Measurements from ENCODE around the gene CDT1.

Gene CDT1

DNA sequence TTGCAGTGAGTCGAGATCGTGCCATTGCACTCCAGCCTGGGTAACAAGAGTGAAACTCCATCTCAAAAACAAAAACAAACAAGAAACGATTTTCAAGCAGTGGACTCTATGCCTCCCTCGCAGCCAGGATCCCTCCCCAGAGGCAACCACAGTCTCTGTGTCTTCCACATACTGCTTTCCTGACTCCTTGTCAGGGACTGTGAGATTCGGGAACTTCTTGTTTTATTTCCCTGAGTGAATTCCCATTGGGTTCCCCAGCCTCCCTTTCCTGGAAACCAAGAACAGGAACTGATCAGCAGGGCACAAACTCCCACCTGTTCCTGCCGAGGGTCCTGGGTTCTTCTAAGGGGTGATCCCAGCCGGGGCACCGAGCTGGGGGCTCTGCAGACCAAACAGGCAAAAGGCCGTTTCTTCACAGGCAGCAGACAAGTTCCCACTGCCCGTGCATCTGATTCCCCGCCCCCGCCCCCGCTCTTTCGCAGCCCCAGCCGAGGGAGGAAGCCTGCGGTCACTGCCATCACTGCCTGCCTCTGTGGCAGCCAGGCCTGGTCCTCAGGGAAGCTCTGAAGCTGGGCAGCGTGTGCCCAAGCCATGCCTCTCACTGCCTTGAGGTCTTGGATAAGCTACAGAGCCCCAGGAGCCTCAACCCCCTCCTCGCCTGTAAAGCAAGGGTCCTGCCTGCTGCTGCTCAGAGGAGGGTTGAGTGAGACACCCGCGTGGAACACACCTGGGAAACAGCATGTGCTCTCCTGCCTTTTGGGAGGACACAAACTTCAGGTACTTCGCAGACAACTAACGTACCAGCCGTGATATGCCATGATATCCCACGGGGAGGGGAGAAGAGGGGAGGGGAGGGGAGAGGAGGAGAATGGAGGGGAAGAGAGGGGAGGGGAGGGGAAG is 13.0 kb upstream of the CDT1 start:
- peak; percentile 97 for DNase-seq (ENCODE audit: low read depth)
- TF ChIP-seq, protein P1, sequence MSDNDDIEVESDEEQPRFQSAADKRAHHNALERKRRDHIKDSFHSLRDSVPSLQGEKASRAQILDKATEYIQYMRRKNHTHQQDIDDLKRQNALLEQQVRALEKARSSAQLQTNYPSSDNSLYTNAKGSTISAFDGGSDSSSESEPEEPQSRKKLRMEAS (IDR thresholded peaks at IDR 0.05; ENCODE audit: low read depth, low read length) = peak; percentile 72
- TF ChIP-seq, protein P2, sequence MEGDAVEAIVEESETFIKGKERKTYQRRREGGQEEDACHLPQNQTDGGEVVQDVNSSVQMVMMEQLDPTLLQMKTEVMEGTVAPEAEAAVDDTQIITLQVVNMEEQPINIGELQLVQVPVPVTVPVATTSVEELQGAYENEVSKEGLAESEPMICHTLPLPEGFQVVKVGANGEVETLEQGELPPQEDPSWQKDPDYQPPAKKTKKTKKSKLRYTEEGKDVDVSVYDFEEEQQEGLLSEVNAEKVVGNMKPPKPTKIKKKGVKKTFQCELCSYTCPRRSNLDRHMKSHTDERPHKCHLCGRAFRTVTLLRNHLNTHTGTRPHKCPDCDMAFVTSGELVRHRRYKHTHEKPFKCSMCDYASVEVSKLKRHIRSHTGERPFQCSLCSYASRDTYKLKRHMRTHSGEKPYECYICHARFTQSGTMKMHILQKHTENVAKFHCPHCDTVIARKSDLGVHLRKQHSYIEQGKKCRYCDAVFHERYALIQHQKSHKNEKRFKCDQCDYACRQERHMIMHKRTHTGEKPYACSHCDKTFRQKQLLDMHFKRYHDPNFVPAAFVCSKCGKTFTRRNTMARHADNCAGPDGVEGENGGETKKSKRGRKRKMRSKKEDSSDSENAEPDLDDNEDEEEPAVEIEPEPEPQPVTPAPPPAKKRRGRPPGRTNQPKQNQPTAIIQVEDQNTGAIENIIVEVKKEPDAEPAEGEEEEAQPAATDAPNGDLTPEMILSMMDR (IDR thresholded peaks at IDR 0.05; ENCODE audit: low read depth, low read length) = no peak
- TF ChIP-seq MYC (IDR thresholded peaks at IDR 0.05; ENCODE audit: low read depth, low read length) (no peak; the same call in 1 of the 2 replicates), POLR2A (IDR thresholded peaks at IDR 0.05; ENCODE audit: extremely low read depth, insufficient read length) (peak; percentile 47)
- peak overlapping the region; percentile 83 for H3K4me3 ChIP-seq (ENCODE audit: low read depth, low read length)

DNA sequence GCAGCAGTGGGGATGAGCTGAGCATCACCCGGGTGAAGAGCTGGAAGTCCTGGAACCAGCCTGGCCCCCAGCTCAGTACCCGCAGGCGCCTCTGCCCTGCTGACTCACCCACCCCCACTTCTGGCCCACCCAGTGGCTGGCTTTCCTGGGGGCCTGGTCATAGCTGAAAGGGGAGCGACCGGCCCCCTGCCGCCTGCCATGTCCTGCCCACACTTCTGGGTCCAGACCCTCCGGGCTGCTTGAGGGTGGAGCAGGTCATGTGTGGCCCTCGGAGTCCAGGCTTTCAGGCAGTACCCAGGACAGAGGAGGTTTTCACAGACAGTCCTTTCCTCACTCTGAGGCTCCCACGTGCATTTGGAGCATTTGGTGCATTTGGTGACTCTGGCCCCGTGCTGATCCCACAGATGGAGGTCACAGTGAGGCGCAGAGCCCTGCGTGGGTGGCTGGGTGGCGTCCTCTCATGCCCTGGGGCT is 11.5 kb upstream of the CDT1 start:
- peak overlapping the region; percentile 83 for H3K4me3 ChIP-seq (ENCODE audit: low read depth, low read length)
- DNase-seq (ENCODE audit: low read depth) = peak; percentile 96
- TF ChIP-seq, protein P1 (IDR thresholded peaks at IDR 0.05; ENCODE audit: low read depth, low read length) = peak; percentile 76
- TF ChIP-seq MYC (IDR thresholded peaks at IDR 0.05; ENCODE audit: low read depth, low read length) (no peak), POLR2A (IDR thresholded peaks at IDR 0.05; ENCODE audit: extremely low read depth, insufficient read length) (peak; percentile 21)

GRCh38 chr16:88792668-88793250 is 10.8 kb upstream of the CDT1 start:
- peak; percentile 45 for DNase-seq (ENCODE audit: low read depth)
- peak overlapping the region; percentile 83 for H3K4me3 ChIP-seq (ENCODE audit: low read depth, low read length)
- TF ChIP-seq MYC (IDR thresholded peaks at IDR 0.05; ENCODE audit: low read depth, low read length) = no peak; the same call in 1 of the 2 replicates
- TF ChIP-seq, protein P2 (IDR thresholded peaks at IDR 0.05; ENCODE audit: low read depth, low read length) = no peak
- TF ChIP-seq, protein P1 (IDR thresholded peaks at IDR 0.05; ENCODE audit: low read depth, low read length) = no peak
- TF ChIP-seq POLR2A (IDR thresholded peaks at IDR 0.05; ENCODE audit: extremely low read depth, insufficient read length) = no peak

DNA sequence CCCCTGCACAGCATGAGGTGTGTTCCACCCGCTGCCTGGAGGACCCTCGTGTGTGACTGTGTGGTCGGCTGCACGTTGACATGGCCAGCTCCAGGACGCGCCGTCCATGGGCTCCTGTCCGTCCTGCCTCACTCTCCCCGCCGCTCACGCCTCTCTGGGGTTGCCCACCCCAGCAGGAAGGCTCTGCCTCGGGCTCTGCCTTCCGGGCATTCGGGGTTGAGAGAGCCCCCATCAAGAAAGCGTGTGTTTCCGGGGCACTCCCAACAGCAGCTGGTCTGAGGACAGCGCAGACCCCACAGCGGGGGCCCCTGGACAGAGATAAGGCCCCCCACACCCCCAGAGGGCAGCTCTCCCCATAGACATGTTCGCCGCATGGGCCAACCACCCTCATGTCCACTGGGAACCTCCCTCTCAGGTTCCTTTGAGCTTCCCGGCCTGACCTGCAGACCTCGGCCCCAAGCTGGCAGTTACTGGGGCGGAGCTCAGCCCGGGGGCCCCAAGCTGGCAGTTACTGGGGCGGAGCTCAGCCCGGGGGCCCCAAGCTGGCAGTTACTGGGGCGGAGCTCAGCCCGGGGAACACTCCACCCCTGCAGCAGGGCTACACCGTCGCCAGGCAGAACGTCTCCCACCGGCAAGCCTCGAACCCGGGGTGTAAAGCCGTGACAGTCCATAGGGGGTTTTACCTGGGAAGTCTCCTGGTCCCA is 10.2 kb upstream of the CDT1 start:
- DNase-seq (ENCODE audit: low read depth) = peak; percentile 93
- peak overlapping the region; percentile 63 for H3K4me3 ChIP-seq (ENCODE audit: low read depth, low read length)
- TF ChIP-seq MYC (IDR thresholded peaks at IDR 0.05; ENCODE audit: low read depth, low read length) (peak; percentile 80), POLR2A (IDR thresholded peaks at IDR 0.05; ENCODE audit: extremely low read depth, insufficient read length) (peak; percentile 65)
- TF ChIP-seq, protein P1 (IDR thresholded peaks at IDR 0.05; ENCODE audit: low read depth, low read length) = peak; percentile 63
- TF ChIP-seq, protein P2 (IDR thresholded peaks at IDR 0.05; ENCODE audit: low read depth, low read length) = no peak

GRCh38 chr16:88796278-88796677 is 7.3 kb upstream of the CDT1 start:
- H3K4me3 ChIP-seq (ENCODE audit: low read depth, low read length) = no peak overlapping the region
- TF ChIP-seq, protein P1 (IDR thresholded peaks at IDR 0.05; ENCODE audit: low read depth, low read length) = no peak
- no peak for TF ChIP-seq POLR2A (IDR thresholded peaks at IDR 0.05; ENCODE audit: extremely low read depth, insufficient read length)
- no peak for TF ChIP-seq MYC (IDR thresholded peaks at IDR 0.05; ENCODE audit: low read depth, low read length)
- TF ChIP-seq, protein P2 (IDR thresholded peaks at IDR 0.05; ENCODE audit: low read depth, low read length) = no peak
- DNase-seq (ENCODE audit: low read depth) = no peak
